H9 (cell line): ENCODE results near the gene TBC1D9B. TPM values are rescaled to one million over a fixed set of nuclear protein-coding genes. Genes with fewer than 3 reads are reported as not detected.

Experiments used
- DNase-seq: peaks from one replicate; pipeline ENCODE4 v3.0.0-alpha.2; 2017
- H2AFZ ChIP-seq: one replicate; pipeline ENCODE4 v1.6.1; 2013; ENCODE audit warnings: mild to moderate bottlenecking, low read length, control low read depth, moderate library complexity
- H2AK5ac ChIP-seq: 2 replicates; pipeline ENCODE4 v1.6.1; 2013; ENCODE audit warnings: low read length, control low read depth, mixed read lengths; ENCODE audit not compliant: insufficient read length
- H2BK120ac ChIP-seq: one replicate; pipeline ENCODE4 v1.6.1; 2013; ENCODE audit warnings: low read depth, mild to moderate bottlenecking, low read length, control low read depth, inconsistent platforms; ENCODE audit not compliant: poor library complexity, severe bottlenecking
- H2BK12ac ChIP-seq: 2 replicates; pipeline ENCODE4 v1.6.1; 2013; ENCODE audit warnings: low read length, control low read depth, mixed read lengths, low read depth; ENCODE audit not compliant: insufficient read length
- H2BK15ac ChIP-seq: 2 replicates; pipeline ENCODE4 v1.6.1; 2013; ENCODE audit warnings: low read depth, low read length, control low read depth
- H2BK20ac ChIP-seq: one replicate; pipeline ENCODE4 v1.6.1; 2013; ENCODE audit warnings: low read depth, mild to moderate bottlenecking, low read length, control low read depth, inconsistent platforms; ENCODE audit not compliant: poor library complexity, severe bottlenecking
- H2BK5ac ChIP-seq: 2 replicates; pipeline ENCODE4 v1.6.1; 2013; ENCODE audit warnings: low read length, control low read depth, mixed read lengths; ENCODE audit not compliant: insufficient read length
- H3K14ac ChIP-seq: 2 replicates; pipeline ENCODE4 v1.6.1; 2013; ENCODE audit warnings: low read length, control low read depth; ENCODE audit not compliant: insufficient read depth
- H3K18ac ChIP-seq: 2 replicates; pipeline ENCODE4 v1.6.1; 2013; ENCODE audit warnings: low read depth, mild to moderate bottlenecking, mixed read lengths, low read length, control low read depth; ENCODE audit not compliant: insufficient read length
- H3K23ac ChIP-seq: 2 replicates; pipeline ENCODE4 v1.6.1; 2013; ENCODE audit warnings: low read length, control low read depth, mixed read lengths, low read depth; ENCODE audit not compliant: insufficient read length
- H3K23me2 ChIP-seq: 2 replicates; pipeline ENCODE4 v1.6.1; 2013; ENCODE audit warnings: low read depth, mild to moderate bottlenecking, mixed read lengths, low read length, control low read depth; ENCODE audit not compliant: insufficient read length, poor library complexity, severe bottlenecking
- H3K27ac ChIP-seq: 2 replicates; pipeline ENCODE4 v1.5.1; 2013; ENCODE audit warnings: low read length, control low read depth, mixed read lengths, low read depth; ENCODE audit not compliant: insufficient read length
- H3K27me3 ChIP-seq: 2 replicates; pipeline ENCODE4 v1.6.1; 2013; ENCODE audit warnings: low read length, control low read depth, inconsistent platforms; ENCODE audit not compliant: insufficient read depth
- H3K4ac ChIP-seq: 2 replicates; pipeline ENCODE4 v1.6.1; 2013; ENCODE audit warnings: low read depth, mild to moderate bottlenecking, control low read depth, inconsistent platforms, low read length, moderate library complexity
- H3K4me1 ChIP-seq: 2 replicates; pipeline ENCODE4 v1.6.1; 2013; ENCODE audit warnings: low read length, control low read depth, inconsistent platforms; ENCODE audit not compliant: insufficient read depth
- H3K4me2 ChIP-seq: 2 replicates; pipeline ENCODE4 v1.6.1; 2013; ENCODE audit warnings: low read length, control low read depth, mixed read lengths; ENCODE audit not compliant: insufficient read length, insufficient read depth
- H3K56ac ChIP-seq: 2 replicates; pipeline ENCODE4 v1.6.1; 2013; ENCODE audit warnings: low read depth, mild to moderate bottlenecking, mixed read lengths, low read length, control low read depth; ENCODE audit not compliant: insufficient read length
- H3K79me1 ChIP-seq: 2 replicates; pipeline ENCODE4 v1.6.1; 2013; ENCODE audit warnings: low read depth, mild to moderate bottlenecking, moderate library complexity, low read length, control low read depth, inconsistent platforms; ENCODE audit not compliant: insufficient read depth, poor library complexity, severe bottlenecking
- H3K79me2 ChIP-seq: 2 replicates; pipeline ENCODE4 v1.6.1; 2013; ENCODE audit warnings: low read length, control low read depth, inconsistent platforms; ENCODE audit not compliant: insufficient read depth
- H3K9ac ChIP-seq: 2 replicates; pipeline ENCODE4 v1.6.1; 2013; ENCODE audit warnings: low read length, control low read depth, mixed read lengths; ENCODE audit not compliant: insufficient read length; ENCODE audit errors: extremely low read depth
- H3K9me3 ChIP-seq: one replicate; pipeline ENCODE4 v1.6.1; 2013; ENCODE audit warnings: low read depth, low read length, inconsistent platforms; ENCODE audit not compliant: control insufficient read depth
- H3T11ph ChIP-seq: one replicate; pipeline ENCODE4 v1.6.1; 2013; ENCODE audit warnings: mild to moderate bottlenecking, low read length, control low read depth, inconsistent platforms
- H4K20me1 ChIP-seq: one replicate; pipeline ENCODE4 v1.6.1; 2013; ENCODE audit not compliant: control insufficient read depth, insufficient read length, insufficient read depth
- H4K5ac ChIP-seq: 2 replicates; pipeline ENCODE4 v1.6.1; 2013; ENCODE audit warnings: low read depth, mild to moderate bottlenecking, mixed read lengths, low read length, control low read depth; ENCODE audit not compliant: insufficient read length
- H4K8ac ChIP-seq: replicated peaks from 2 replicates; pipeline ENCODE4 v1.6.1; 2013; ENCODE audit warnings: low read length, control low read depth, mixed read lengths, low read depth; ENCODE audit not compliant: insufficient read length
- H4K91ac ChIP-seq: 2 replicates; pipeline ENCODE4 v1.6.1; 2013; ENCODE audit warnings: low read depth, mild to moderate bottlenecking, moderate library complexity, mixed read lengths, low read length, control low read depth; ENCODE audit not compliant: insufficient read length
- H3K27ac Mint-ChIP-seq, 3 experiments: 2 replicates in 2 of 3; 3 replicates in 1 of 3; pipeline ENCODE4 v1.8.0; 2020 to 2021; ENCODE audit warnings: mixed read lengths in 3 of 3, mild to moderate bottlenecking in 1 of 3, moderate library complexity in 1 of 3
- H3K27me3 Mint-ChIP-seq: 2 replicates; pipeline ENCODE4 v1.8.0; 2021; ENCODE audit warnings: low read depth, mild to moderate bottlenecking, moderate library complexity, mixed read lengths
- H3K36me3 Mint-ChIP-seq, 3 experiments: 2 replicates in 2 of 3; 3 replicates in 1 of 3; pipeline ENCODE4 v1.8.0; 2020 to 2021; ENCODE audit warnings: low read depth in 3 of 3, mixed read lengths in 3 of 3; ENCODE audit not compliant: insufficient read depth in 1 of 3
- H3K4me1 Mint-ChIP-seq, 2 experiments: 2 replicates each; pipeline ENCODE4 v1.8.0; 2020; ENCODE audit warnings: mixed read lengths in 2 of 2
- H3K4me3 Mint-ChIP-seq, 2 experiments: 2 replicates in 1 of 2; 3 replicates in 1 of 2; pipeline ENCODE4 v1.8.0; 2020 to 2021; ENCODE audit warnings: mild to moderate bottlenecking in 2 of 2, mixed read lengths in 2 of 2, moderate library complexity in 1 of 2
- H3K9me3 Mint-ChIP-seq, 2 experiments: 2 replicates in 1 of 2; 3 replicates in 1 of 2; pipeline ENCODE4 v1.8.0; 2020; ENCODE audit warnings: mild to moderate bottlenecking in 2 of 2, mixed read lengths in 2 of 2, moderate library complexity in 1 of 2
- CTCF ChIP-seq: fragments of 200-600 bp; sonication (generic); conservative IDR thresholded peaks from 3 replicates; pipeline ENCODE4 v1.8.0; 2021; ENCODE audit warnings: antibody characterized with exemption, mild to moderate bottlenecking
- WGBS: extraction: QIAGEN DNeasy Blood & Tissue Kit; methylation state at CpG from one replicate; pipeline ENCODE4 v1.1.7; 2013; ENCODE audit warnings: missing lambda C conversion rate, low lambda C conversion rate, mixed read lengths; ENCODE audit not compliant: insufficient read length; ENCODE audit errors: extremely low coverage; 5-methylcytosine and 5-hydroxymethylcytosine counted together
- total RNA-seq: library from RNA; stranded (reverse); gene quantifications from 2 replicates; pipeline ENCODE4 v1.2.1, GENCODE V29; 2021

The TBC1D9B gene
- total RNA-seq, 1 experiment from 2014 or later: 62.1 TPM

- Histone ChIP-seq H4K20me1 (no peaks in the 10 kb centered on the region), H3K14ac (no peak overlapping the region), H3K56ac (no peak overlapping the region), H3K79me2 (no peaks in the 10 kb centered on the region), H3K4me2 (no peak overlapping the region), H2BK15ac (no peak overlapping the region), H2BK5ac (no peak overlapping the region), H2BK20ac (no peak overlapping the region), H3K9ac (no peak overlapping the region), H4K91ac (no peak overlapping the region), H3K9me3 (no peaks in the 10 kb centered on the region), H4K5ac (no peak overlapping the region), H2AFZ (no peak overlapping the region), H2BK12ac (no peak overlapping the region), H3K4me1 (no peaks in the 10 kb centered on the region), H2AK5ac (no peak overlapping the region), H3K27me3 (no peaks in the 10 kb centered on the region), H3K23me2 (peaks cover 4% of the 10 kb centered on the region), H2BK120ac (no peak overlapping the region), H4K8ac (no peak overlapping the region), H3K79me1 (no peaks in the 10 kb centered on the region), H3K23ac (no peak overlapping the region), H3T11ph (no peak overlapping the region), H3K18ac (no peak overlapping the region), H3K4ac (no peak overlapping the region), H3K27ac (no peak overlapping the region)
- no peak for DNase-seq
- TF ChIP-seq CTCF: no peak
- WGBS: no CpG with 5 or more reads among the region's 25 CpGs
- Mint-ChIP-seq H3K27me3 (peaks cover 2% of the 10 kb centered on the region), H3K36me3 (peaks cover 9 to 35% (median 28%) of the 10 kb centered on the region in 3 experiments), H3K27ac (0 out of 7 replicates have a peak overlapping the region, but pooled peaks of 1 of the 3 experiments have one; percentile 35), H3K4me3 (no peak overlapping the region), H3K4me1 (peaks cover 0 to 11% of the 10 kb centered on the region in 2 experiments; a peak in 3 of 4 replicates), H3K9me3 (no peaks in the 10 kb centered on the region; a peak in 1 of 5 replicates)
Measured at GRCh38 chr5:179904463-179905160, 3.1 kb downstream of the TBC1D9B start.
